ENCODE measurements around the gene TCF4. TPM values are rescaled to one million over a fixed set of nuclear protein-coding genes. Genes with fewer than 3 reads are reported as not detected.

Gene TCF4
- total RNA-seq, 2 donors from 2014 or later = 31.6 to 34.0 TPM

- no peaks in the 10 kb centered on the region for H3K4me1 ChIP-seq
- TF ChIP-seq POLR2A (IDR thresholded peaks at IDR 0.05) = no peak
- TF ChIP-seq, protein P1, sequence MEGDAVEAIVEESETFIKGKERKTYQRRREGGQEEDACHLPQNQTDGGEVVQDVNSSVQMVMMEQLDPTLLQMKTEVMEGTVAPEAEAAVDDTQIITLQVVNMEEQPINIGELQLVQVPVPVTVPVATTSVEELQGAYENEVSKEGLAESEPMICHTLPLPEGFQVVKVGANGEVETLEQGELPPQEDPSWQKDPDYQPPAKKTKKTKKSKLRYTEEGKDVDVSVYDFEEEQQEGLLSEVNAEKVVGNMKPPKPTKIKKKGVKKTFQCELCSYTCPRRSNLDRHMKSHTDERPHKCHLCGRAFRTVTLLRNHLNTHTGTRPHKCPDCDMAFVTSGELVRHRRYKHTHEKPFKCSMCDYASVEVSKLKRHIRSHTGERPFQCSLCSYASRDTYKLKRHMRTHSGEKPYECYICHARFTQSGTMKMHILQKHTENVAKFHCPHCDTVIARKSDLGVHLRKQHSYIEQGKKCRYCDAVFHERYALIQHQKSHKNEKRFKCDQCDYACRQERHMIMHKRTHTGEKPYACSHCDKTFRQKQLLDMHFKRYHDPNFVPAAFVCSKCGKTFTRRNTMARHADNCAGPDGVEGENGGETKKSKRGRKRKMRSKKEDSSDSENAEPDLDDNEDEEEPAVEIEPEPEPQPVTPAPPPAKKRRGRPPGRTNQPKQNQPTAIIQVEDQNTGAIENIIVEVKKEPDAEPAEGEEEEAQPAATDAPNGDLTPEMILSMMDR (IDR thresholded peaks at IDR 0.05) = no peak
- H3K36me3 ChIP-seq (replicated peaks in 1 of 2; ENCODE audit: insufficient read depth in 1 of 2, low read depth in 2 of 2) = no peaks in the 10 kb centered on the region
- intact Hi-C loops (cut with DNase I) = no loop called here
- H3K27me3 ChIP-seq = no peaks in the 10 kb centered on the region
- H3K9me3 ChIP-seq = no peaks in the 10 kb centered on the region
- DNase-seq = no peak
- H3K27ac ChIP-seq = no peak overlapping the region
- ATAC-seq = no peak
- no peak overlapping the region for H3K4me3 ChIP-seq
Measured at GRCh38 chr18:55513161-55513560, 74.8 kb downstream of the TCF4 start.

DNA sequence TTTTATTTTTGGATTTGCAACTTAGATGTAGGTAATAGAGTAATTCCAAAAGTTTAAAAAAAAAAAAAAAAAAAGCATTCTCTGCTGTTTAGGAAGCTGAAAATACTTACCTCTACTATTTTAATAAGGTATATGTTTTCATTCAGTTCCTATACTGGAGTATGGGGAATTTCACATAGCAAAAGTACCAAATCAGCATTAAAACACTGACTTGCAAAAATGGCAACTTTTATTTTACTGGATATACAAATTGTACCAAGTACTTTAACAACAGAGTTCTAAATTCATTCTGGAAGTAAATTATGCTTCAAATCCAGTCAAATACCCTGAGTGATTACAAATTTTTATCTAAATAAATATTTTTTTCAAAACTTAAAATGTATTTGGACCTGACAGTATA, 76.7 kb downstream of the TCF4 start:
- no peaks in the 10 kb centered on the region for H3K27me3 ChIP-seq
- ATAC-seq (no peak), DNase-seq (no peak)
- TF ChIP-seq, protein P1 (IDR thresholded peaks at IDR 0.05) = no peak
- no peak for TF ChIP-seq POLR2A (IDR thresholded peaks at IDR 0.05)
- H3K4me3 ChIP-seq = no peak overlapping the region
- intact Hi-C loops (cut with DNase I) = no loop called here
- no peaks in the 10 kb centered on the region for H3K36me3 ChIP-seq (replicated peaks in 1 of 2; ENCODE audit: insufficient read depth in 1 of 2, low read depth in 2 of 2)
- peak overlapping the region in 1 of 4 donors; percentile 13 for H3K27ac ChIP-seq
- H3K4me1 ChIP-seq = no peaks in the 10 kb centered on the region
- no peaks in the 10 kb centered on the region for H3K9me3 ChIP-seq

GRCh38 chr18:55510809-55511208, 77.2 kb downstream of the TCF4 start:
- intact Hi-C loops (cut with DNase I) = no loop called here
- Histone ChIP-seq H3K27ac (peak overlapping the region in 2 of 4 donors; percentile 39 to 55), H3K27me3 (no peaks in the 10 kb centered on the region), H3K4me1 (no peaks in the 10 kb centered on the region), H3K4me3 (no peak overlapping the region), H3K9me3 (no peaks in the 10 kb centered on the region), H3K36me3 (replicated peaks in 1 of 2; ENCODE audit: insufficient read depth in 1 of 2, low read depth in 2 of 2) (no peaks in the 10 kb centered on the region)
- DNase-seq (peak in 1 of 4 donors; percentile 11), ATAC-seq (peak; percentile 45)
- peak in 1 of 3 donors; percentile 26 for TF ChIP-seq POLR2A (IDR thresholded peaks at IDR 0.05)
- TF ChIP-seq, protein P1 (IDR thresholded peaks at IDR 0.05) = no peak
- WGBS, 2 donors = 78 to 83% methylated on average over 5 of the region's 5 CpGs

GRCh38 chr18:55509631-55510324, 78.2 kb downstream of the TCF4 start:
- no peaks in the 10 kb centered on the region for H3K9me3 ChIP-seq
- H3K4me1 ChIP-seq = no peaks in the 10 kb centered on the region
- no peak for DNase-seq
- H3K36me3 ChIP-seq (replicated peaks in 1 of 2; ENCODE audit: insufficient read depth in 1 of 2, low read depth in 2 of 2) = no peaks in the 10 kb centered on the region
- 46 to 51% methylated on average over 4 of the region's 4 CpGs for WGBS, 2 donors
- intact Hi-C loops (cut with DNase I) = no loop called here
- H3K4me3 ChIP-seq = no peak overlapping the region
- TF ChIP-seq, protein P1 (IDR thresholded peaks at IDR 0.05) = no peak
- H3K27me3 ChIP-seq = no peaks in the 10 kb centered on the region
- no peak for ATAC-seq
- H3K27ac ChIP-seq = peak overlapping the region in 2 of 4 donors; percentile 39 to 55

GRCh38 chr18:55508651-55509050, 79.3 kb downstream of the TCF4 start:
- TF ChIP-seq POLR2A (IDR thresholded peaks at IDR 0.05) = no peak
- TF ChIP-seq, protein P1 (IDR thresholded peaks at IDR 0.05) = no peak
- H3K27me3 ChIP-seq = no peaks in the 10 kb centered on the region
- H3K27ac ChIP-seq = no peak overlapping the region
- no peaks in the 10 kb centered on the region for H3K4me1 ChIP-seq
- H3K4me3 ChIP-seq = no peak overlapping the region
- intact Hi-C loops (cut with DNase I) = no loop called here
- WGBS, 2 donors = 72 to 74% methylated on average over 4 of the region's 4 CpGs
- no peaks in the 10 kb centered on the region for H3K36me3 ChIP-seq (replicated peaks in 1 of 2; ENCODE audit: insufficient read depth in 1 of 2, low read depth in 2 of 2)
- no peak for DNase-seq
- no peak for ATAC-seq
- no peaks in the 10 kb centered on the region for H3K9me3 ChIP-seq
